GM19463 (cell line): ENCODE results near the gene MSMO1.
"Not testable (repeated sequence)": the region's sequence is repeated elsewhere in the genome, so short reads cannot be mapped to it uniquely, and the experiment has no call there.

Source experiments
- ATAC-seq: cut with Tn5 transposase; IDR thresholded peaks from one replicate; pipeline ENCODE4 v1.9.1; 2021; ENCODE audit warnings: mild to moderate bottlenecking, moderate library complexity; ENCODE audit not compliant: unreplicated experiment

Gene MSMO1

GRCh38 chr4:165327211-165328100, at the start of gene MSMO1:
Gene MSMO1, plus strand, starts transcription at chr4:165327669. Its CDS starts 5,702 bp downstream, at chr4:165333371.
- ATAC-seq = peak; percentile 94

GRCh38 chr4:165279531-165279930, 47.9 kb upstream of the MSMO1 start:
- not testable (repeated sequence) for ATAC-seq

- not testable (repeated sequence) for ATAC-seq
Observed at GRCh38 chr4:165284697-165285096, 42.8 kb upstream of the MSMO1 start.

- peak; percentile 71 for ATAC-seq
Observed at GRCh38 chr4:165286619-165287340, 40.7 kb upstream of the MSMO1 start.

- ATAC-seq = peak; percentile 60
Observed at GRCh38 chr4:165288226-165288625, 39.2 kb upstream of the MSMO1 start.

DNA sequence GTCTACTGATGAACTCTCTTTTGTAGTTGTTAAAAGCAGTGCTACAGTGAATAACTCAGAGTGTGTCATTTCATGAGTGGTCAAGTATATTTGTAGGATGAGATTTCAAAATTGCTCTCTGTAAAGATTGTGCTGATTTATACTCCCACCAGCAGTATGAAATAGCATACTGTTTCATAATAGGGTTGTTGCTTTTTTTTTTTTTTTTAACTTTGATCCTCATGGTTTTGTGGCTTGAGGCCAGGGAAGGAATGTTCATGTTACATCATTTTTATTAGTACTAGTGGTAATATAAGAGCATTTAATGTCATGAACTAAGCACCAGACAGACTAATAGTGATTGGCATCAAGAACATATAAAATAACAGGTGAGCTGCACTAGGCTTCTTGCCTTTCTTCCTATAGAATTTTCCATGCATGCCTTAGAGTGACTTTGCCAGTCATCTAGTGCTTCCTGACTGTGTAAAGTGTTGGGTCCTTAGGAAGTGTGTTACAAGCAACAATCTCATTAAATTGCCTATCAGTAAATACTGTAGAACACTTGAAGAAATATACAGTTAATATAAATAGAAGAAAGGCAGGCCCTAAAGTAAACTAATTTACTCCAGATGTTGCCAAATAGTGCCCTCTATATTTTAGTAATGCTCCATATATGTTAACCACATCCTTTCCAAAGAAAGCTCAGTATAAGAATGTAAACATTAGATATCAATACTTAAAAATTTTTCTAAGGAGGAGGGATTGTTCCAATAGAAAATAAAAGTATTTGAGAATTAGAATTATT, 38.6 kb upstream of the MSMO1 start:
- ATAC-seq = peak; percentile 30

GRCh38 chr4:165289423-165289785, 38.1 kb upstream of the MSMO1 start:
- ATAC-seq = no peak

GRCh38 chr4:165293061-165293460, 34.4 kb upstream of the MSMO1 start:
- ATAC-seq = no peak

DNA sequence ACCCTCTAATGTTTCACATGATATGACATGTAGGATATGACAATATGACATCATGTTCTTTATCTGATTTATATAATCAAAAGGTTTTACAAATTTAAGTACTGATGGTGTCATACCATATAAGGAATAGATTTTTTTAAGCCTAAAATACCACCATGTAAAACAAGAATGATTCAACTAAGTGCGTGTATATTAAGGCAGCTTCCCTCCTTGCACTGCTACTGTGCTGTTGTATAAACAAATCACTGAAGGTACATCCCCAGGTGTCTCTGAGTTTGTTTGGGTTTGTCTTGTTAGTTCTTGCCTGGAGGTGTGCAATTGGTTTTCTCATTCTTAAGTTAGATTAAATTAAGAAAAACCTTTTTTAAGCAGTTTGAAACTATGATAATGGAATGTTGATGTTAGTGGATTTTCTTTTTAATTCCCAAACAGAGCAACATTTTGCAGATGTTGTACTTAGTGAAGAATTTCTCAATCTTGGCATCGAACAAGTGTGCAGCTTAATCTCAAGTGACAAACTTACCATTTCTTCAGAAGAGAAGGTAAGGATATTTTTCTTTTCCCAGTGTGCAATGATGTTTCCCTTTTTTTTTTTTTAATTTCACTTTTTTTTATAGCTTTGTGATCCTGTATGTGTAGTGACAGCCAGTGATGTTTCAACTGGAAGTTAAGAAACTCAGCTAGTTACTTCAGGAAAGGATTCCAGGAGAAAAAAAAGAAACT, 33.4 kb upstream of the MSMO1 start:
- no peak for ATAC-seq

DNA sequence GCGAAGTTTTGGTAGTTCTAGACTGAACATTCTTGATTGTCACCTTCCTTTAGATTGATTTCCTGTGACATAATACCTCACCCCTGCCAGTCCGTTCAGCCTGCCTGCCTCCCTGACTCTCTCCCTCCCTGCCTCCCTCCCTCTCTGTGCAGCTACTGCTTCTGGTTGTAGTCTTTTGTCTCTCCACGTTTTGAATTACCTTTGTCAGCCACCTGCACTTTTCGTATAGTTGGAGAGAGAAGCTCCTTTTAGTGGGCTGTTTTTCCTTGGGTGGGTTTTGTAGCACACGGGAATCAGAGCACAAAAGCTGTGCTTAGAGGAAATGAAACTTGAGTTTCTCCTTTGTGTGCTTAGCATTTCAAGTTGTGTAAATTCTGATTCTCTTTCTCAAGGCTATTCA, 32.6 kb upstream of the MSMO1 start:
- peak; percentile 91 for ATAC-seq

- ATAC-seq = no peak
Observed at GRCh38 chr4:165297626-165298025, 29.8 kb upstream of the MSMO1 start.

GRCh38 chr4:165299399-165300060, 27.9 kb upstream of the MSMO1 start:
- no peak for ATAC-seq

- ATAC-seq = peak; percentile 86
Observed at GRCh38 chr4:165301833-165302232, 25.6 kb upstream of the MSMO1 start.

GRCh38 chr4:165302658-165303057, 24.8 kb upstream of the MSMO1 start:
- no peak for ATAC-seq

DNA sequence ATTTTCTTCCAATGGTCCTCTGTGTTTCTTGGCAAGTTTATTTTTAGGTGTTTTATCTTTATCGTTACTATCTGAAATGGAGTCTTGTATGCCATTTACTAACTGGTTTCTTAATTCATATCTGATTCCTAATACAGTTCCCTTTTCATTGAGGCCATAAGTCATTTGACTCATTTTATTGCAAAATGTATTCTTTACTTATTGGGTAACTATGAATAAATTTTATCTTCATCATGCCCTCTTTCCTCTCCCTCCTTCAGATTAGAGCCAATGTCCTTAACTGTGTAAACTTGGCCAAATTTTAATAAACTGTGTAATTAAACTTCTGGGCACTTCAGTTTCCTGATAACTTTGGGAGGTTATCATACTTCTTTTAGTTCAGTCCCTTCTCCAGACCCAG, 19.3 kb upstream of the MSMO1 start:
- no peak for ATAC-seq

GRCh38 chr4:165308606-165309005, 18.9 kb upstream of the MSMO1 start:
- ATAC-seq = no peak

GRCh38 chr4:165309456-165309855, 18.0 kb upstream of the MSMO1 start:
- ATAC-seq = no peak

GRCh38 chr4:165312506-165312905, 15.0 kb upstream of the MSMO1 start:
- ATAC-seq = no peak

DNA sequence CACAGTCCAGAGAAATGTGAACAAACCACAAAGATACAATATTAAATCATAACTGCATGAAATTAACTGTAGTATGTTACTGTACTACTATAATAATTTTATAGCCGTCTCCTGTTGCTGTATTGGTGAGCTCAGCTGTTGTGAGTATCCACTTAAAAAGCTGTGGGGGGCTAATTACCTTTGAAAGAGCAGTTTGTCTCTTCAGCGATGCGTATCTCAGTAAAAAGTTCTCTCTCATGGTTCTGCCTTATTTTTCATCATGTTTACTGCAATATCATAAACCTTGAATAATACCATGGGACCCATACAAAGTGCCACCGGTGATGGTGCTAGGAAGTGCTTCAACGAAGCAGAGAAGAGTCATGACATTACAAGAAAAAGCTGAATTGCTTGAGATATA, 8.4 kb upstream of the MSMO1 start:
- ATAC-seq = no peak

- ATAC-seq = no peak
Observed at GRCh38 chr4:165319509-165319908, 8.0 kb upstream of the MSMO1 start.
